K562 (cell line): Measurements from ENCODE around the gene FGR. TPM values are rescaled to one million over a fixed set of nuclear protein-coding genes. Genes with fewer than 3 reads are reported as not detected.
A peak's percentile ranks its signal among the peaks of the same experiment; 100 is the strongest.

Source experiments
- AFF4 ChIP-seq: sonication (generic); formaldehyde crosslinking; IDR thresholded peaks from 2 replicates; pipeline ENCODE4 v1.8.0; 2023; ENCODE audit warnings: mild to moderate bottlenecking, missing genetic modification reagents
- ETS2 ChIP-seq: IDR thresholded peaks from 2 replicates; pipeline ENCODE4 v1.6.1; 2016; ENCODE audit warnings: borderline replicate concordance, missing genetic modification characterization, mild to moderate bottlenecking, moderate library complexity, missing compliant biosample characterization; ENCODE audit not compliant: poor library complexity, severe bottlenecking
- MYBL2 ChIP-seq, 2 experiments: fragments of 450-650 bp in 1 of 2; sonication (generic) in 1 of 2; formaldehyde crosslinking in 1 of 2; IDR thresholded peaks; 2 replicates each; pipeline versions ENCODE4 v1.6.1 to v1.8.1; 2017 to 2022; ENCODE audit warnings: borderline replicate concordance in 1 of 2, inconsistent platforms in 1 of 2, low read depth in 1 of 2, mild to moderate bottlenecking in 1 of 2, missing genetic modification reagents in 1 of 2, moderate library complexity in 1 of 2
- NFXL1 ChIP-seq: fragments of 450-650 bp; formaldehyde crosslinking; IDR thresholded peaks from 2 replicates; pipeline ENCODE4 v1.4.0; 2021; ENCODE audit warnings: mild to moderate bottlenecking
- RBFOX2 ChIP-seq: fragments of 200-400 bp; formaldehyde crosslinking; IDR thresholded peaks from 2 replicates; pipeline ENCODE4 v1.6.1; 2017; ENCODE audit warnings: low read depth, mild to moderate bottlenecking, low read length, moderate library complexity
- SPI1 ChIP-seq: IDR thresholded peaks from 2 replicates; pipeline ENCODE4 v1.6.1; 2011; ENCODE audit warnings: low read depth, low read length, control low read depth, borderline replicate concordance
- SRSF1 ChIP-seq: fragments of 200-400 bp; formaldehyde crosslinking; IDR thresholded peaks from 2 replicates; pipeline ENCODE4 v1.6.1; 2017; ENCODE audit warnings: mild to moderate bottlenecking, low read depth, low read length, moderate library complexity
- TCF15 ChIP-seq: fragments of 250-450 bp; sonication (Bioruptor Pico); IDR thresholded peaks from 2 replicates; pipeline ENCODE4 v1.8.0; 2022; ENCODE audit warnings: moderate library complexity, mild to moderate bottlenecking, inconsistent platforms
- ZC3H11A ChIP-seq: IDR thresholded peaks from 2 replicates; pipeline ENCODE4 v1.6.1; 2012; ENCODE audit warnings: low read depth, low read length, improper control_type of control experiment
- ZNF197 ChIP-seq: fragments of 200-800 bp; sonication (Bioruptor generic); IDR thresholded peaks from 2 replicates; pipeline ENCODE4 v1.6.1; 2016; ENCODE audit warnings: low read depth, missing genetic modification characterization, missing compliant biosample characterization
- ZNF347 ChIP-seq: fragments of 450-650 bp; formaldehyde crosslinking; IDR thresholded peaks from 2 replicates; pipeline ENCODE4 v1.4.0; 2020; ENCODE audit warnings: low read depth, mild to moderate bottlenecking, moderate library complexity
- ZNF384 ChIP-seq: IDR thresholded peaks from 2 replicates; pipeline ENCODE4 v1.6.1; 2012; ENCODE audit warnings: low read depth, low read length, improper control_type of control experiment
- ZNF592 ChIP-seq: fragments of 450-650 bp; IDR thresholded peaks from 2 replicates; pipeline ENCODE4 v1.6.1; 2017; ENCODE audit warnings: antibody characterized with exemption, mild to moderate bottlenecking
- polyA plus RNA-seq, 8 experiments: library from polyadenylated mRNA; depleted of rRNA in 4 of 8; stranded (reverse) in 5 of 8; unstranded in 3 of 8; fragments of >200 nt; fragmentation: Nextera tagmentation in 2 of 8; fragmentation: Illumina TruSeq in 1 of 8; extraction: Ambion mirVana in 2 of 8; extraction: Trizol in 1 of 8; gene quantifications; 2 replicates each; pipeline versions ENCODE4 v1.2.1 to v1.2.3, GENCODE V29; 2011 to 2014; ENCODE audit warnings: inconsistent platforms in 1 of 8, missing spikeins in 1 of 8
- total RNA-seq, 7 experiments: library from RNA; depleted of rRNA in 6 of 7; stranded (reverse); fragments of >200 nt in 6 of 7; fragmentation: Illumina TruSeq in 2 of 7; extraction: Trizol in 2 of 7; gene quantifications; 2 replicates each; pipeline versions ENCODE4 v1.2.1 to v1.2.3, GENCODE V29; 2011 to 2021; ENCODE audit warnings: low replicate concordance in 1 of 7
- TF ChIP-seq, protein P1 (sequence below): fragments of 250-450 bp; sonication (Bioruptor Pico); IDR thresholded peaks from 2 replicates; pipeline ENCODE4 v1.6.1; 2021; ENCODE audit warnings: mild to moderate bottlenecking
- TF ChIP-seq, protein P2 (sequence below), 2 experiments: fragments of 200-800 bp in 1 of 2; sonication (Bioruptor generic) in 1 of 2; sonication (generic) in 1 of 2; formaldehyde crosslinking in 1 of 2; IDR thresholded peaks in 1 of 2; conservative IDR thresholded peaks in 1 of 2; 2 replicates each; pipeline versions ENCODE4 v1.5.0 to v1.6.1; 2016 to 2020; ENCODE audit warnings: missing compliant biosample characterization in 1 of 2, missing genetic modification characterization in 1 of 2, missing genetic modification reagents in 1 of 2

The FGR gene
- total and polyA plus RNA-seq, 9 of the 15 experiments (the other 6 are each of a cell fraction or from before 2014, with no cell fraction given), result 0.04 to 0.11 TPM; not detected in 7

- TF ChIP-seq, protein P1, sequence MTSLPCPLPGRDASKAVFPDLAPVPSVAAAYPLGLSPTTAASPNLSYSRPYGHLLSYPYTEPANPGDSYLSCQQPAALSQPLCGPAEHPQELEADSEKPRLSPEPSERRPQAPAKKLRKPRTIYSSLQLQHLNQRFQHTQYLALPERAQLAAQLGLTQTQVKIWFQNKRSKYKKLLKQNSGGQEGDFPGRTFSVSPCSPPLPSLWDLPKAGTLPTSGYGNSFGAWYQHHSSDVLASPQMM, result no peak
- TF ChIP-seq SRSF1, result no peak
- TF ChIP-seq ZNF347 (CRISPR knock-in tag), result no peak
- TF ChIP-seq, protein P2, sequence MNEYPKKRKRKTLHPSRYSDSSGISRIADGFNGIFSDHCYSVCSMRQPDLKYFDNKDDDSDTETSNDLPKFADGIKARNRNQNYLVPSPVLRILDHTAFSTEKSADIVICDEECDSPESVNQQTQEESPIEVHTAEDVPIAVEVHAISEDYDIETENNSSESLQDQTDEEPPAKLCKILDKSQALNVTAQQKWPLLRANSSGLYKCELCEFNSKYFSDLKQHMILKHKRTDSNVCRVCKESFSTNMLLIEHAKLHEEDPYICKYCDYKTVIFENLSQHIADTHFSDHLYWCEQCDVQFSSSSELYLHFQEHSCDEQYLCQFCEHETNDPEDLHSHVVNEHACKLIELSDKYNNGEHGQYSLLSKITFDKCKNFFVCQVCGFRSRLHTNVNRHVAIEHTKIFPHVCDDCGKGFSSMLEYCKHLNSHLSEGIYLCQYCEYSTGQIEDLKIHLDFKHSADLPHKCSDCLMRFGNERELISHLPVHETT (CRISPR knock-in tag; conservative IDR thresholded peaks at IDR 0.05 in 1 of 2, IDR thresholded peaks at IDR 0.05 in 1 of 2), result peak in 1 of 2 experiments; percentile 68; a peak in 2 of 4 replicates
- no peak for TF ChIP-seq TCF15
- no peak for TF ChIP-seq NFXL1
- TF ChIP-seq ZC3H11A, result no peak
- no peak for TF ChIP-seq SPI1
- TF ChIP-seq ETS2 (tag), result no peak
- TF ChIP-seq MYBL2 (IDR thresholded peaks at IDR 0.05; ENCODE audit: low read depth), result no peak
- TF ChIP-seq MYBL2 (CRISPR knock-in tag; IDR thresholded peaks at IDR 0.05; ENCODE audit: borderline replicate concordance), result no peak
- TF ChIP-seq AFF4 (CRISPR knock-in tag), result no peak
- no peak for TF ChIP-seq ZNF592
- no peak for TF ChIP-seq ZNF197
- peak; percentile 32; the same call in 1 of the 2 replicates for TF ChIP-seq RBFOX2
- no peak for TF ChIP-seq ZNF384
Measured at GRCh38 chr1:27671964-27672749, 37.2 kb upstream of the FGR start, which contains the start of gene IFI6 (continued).
